Measurements from ENCODE around the gene THRB. TPM values are rescaled to one million over a fixed set of nuclear protein-coding genes. Genes with fewer than 3 reads are reported as not detected.

The THRB gene
- total and polyA plus RNA-seq, 8 donors: 3.6 to 47.3 (median 14.5) TPM

- H3K36me3 ChIP-seq: no peaks in the 10 kb centered on the region
- TF ChIP-seq EP300 (IDR thresholded peaks at IDR 0.05) (no peak), POLR2AphosphoS5 (IDR thresholded peaks at IDR 0.05) (no peak), CTCF (IDR thresholded peaks at IDR 0.05) (no peak), POLR2A (IDR thresholded peaks at IDR 0.05) (no peak)
- H3K27ac ChIP-seq: no peak overlapping the region
- H3K4me3 ChIP-seq: no peak overlapping the region
- DNase-seq: no peak
- H3K9me3 ChIP-seq: no peaks in the 10 kb centered on the region
- intact Hi-C loops (cut with DNase I; ENCODE audit: low total_unique reads): no loop called here
- peaks cover 7 to 30% (median 20%) of the 10 kb centered on the region in 4 donors for H3K4me1 ChIP-seq
- H3K27me3 ChIP-seq: no peaks in the 10 kb centered on the region
Observed at GRCh38 chr3:24388611-24389010, 106.0 kb downstream of the THRB start.

GRCh38 chr3:24388159-24388558, 106.5 kb downstream of the THRB start:
- WGBS, 5 donors: 85 to 95% (median 93%) methylated on average over 3 of the region's 3 CpGs
- Histone ChIP-seq H3K4me3 (no peak overlapping the region), H3K9me3 (no peaks in the 10 kb centered on the region), H3K4me1 (peaks cover 7 to 30% (median 20%) of the 10 kb centered on the region in 4 donors), H3K27ac (no peak overlapping the region), H3K36me3 (no peaks in the 10 kb centered on the region), H3K27me3 (no peaks in the 10 kb centered on the region)
- intact Hi-C loops (cut with DNase I; ENCODE audit: low total_unique reads): no loop called here
- TF ChIP-seq POLR2AphosphoS5 (IDR thresholded peaks at IDR 0.05) (no peak), EP300 (IDR thresholded peaks at IDR 0.05) (no peak), POLR2A (IDR thresholded peaks at IDR 0.05) (no peak), CTCF (IDR thresholded peaks at IDR 0.05) (no peak)
- DNase-seq: no peak

- no peak overlapping the region for H3K27ac ChIP-seq
- peaks cover 7 to 30% (median 20%) of the 10 kb centered on the region in 4 donors for H3K4me1 ChIP-seq
- no peak overlapping the region for H3K4me3 ChIP-seq
- TF ChIP-seq CTCF (IDR thresholded peaks at IDR 0.05) (no peak), POLR2A (IDR thresholded peaks at IDR 0.05) (no peak), POLR2AphosphoS5 (IDR thresholded peaks at IDR 0.05) (no peak), EP300 (IDR thresholded peaks at IDR 0.05) (no peak)
- no peaks in the 10 kb centered on the region for H3K36me3 ChIP-seq
- no peaks in the 10 kb centered on the region for H3K9me3 ChIP-seq
- WGBS, 5 donors: 76 to 97% (median 95%) methylated on average over 1 of the region's 1 CpG
- intact Hi-C loops (cut with DNase I; ENCODE audit: low total_unique reads): no loop called here
- DNase-seq: no peak
- H3K27me3 ChIP-seq: no peaks in the 10 kb centered on the region
Observed at GRCh38 chr3:24387493-24387892, 107.2 kb downstream of the THRB start.

GRCh38 chr3:24387000-24387399, 107.7 kb downstream of the THRB start:
- H3K4me3 ChIP-seq: no peak overlapping the region
- H3K36me3 ChIP-seq: no peaks in the 10 kb centered on the region
- DNase-seq: no peak
- TF ChIP-seq POLR2AphosphoS5 (IDR thresholded peaks at IDR 0.05): no peak
- H3K27ac ChIP-seq: no peak overlapping the region
- no peaks in the 10 kb centered on the region for H3K27me3 ChIP-seq
- no peaks in the 10 kb centered on the region for H3K9me3 ChIP-seq
- peaks cover 7 to 30% (median 20%) of the 10 kb centered on the region in 4 donors for H3K4me1 ChIP-seq
- intact Hi-C loops (cut with DNase I; ENCODE audit: low total_unique reads): no loop called here

GRCh38 chr3:24386458-24386857, 108.2 kb downstream of the THRB start:
- no peak for DNase-seq
- intact Hi-C loops (cut with DNase I; ENCODE audit: low total_unique reads): no loop called here
- Histone ChIP-seq H3K4me1 (peaks cover 7 to 30% (median 20%) of the 10 kb centered on the region in 4 donors), H3K27me3 (no peaks in the 10 kb centered on the region), H3K4me3 (no peak overlapping the region), H3K9me3 (no peaks in the 10 kb centered on the region), H3K27ac (no peak overlapping the region), H3K36me3 (no peaks in the 10 kb centered on the region)
- WGBS, 5 donors: 77 to 87% (median 81%) methylated on average over 3 of the region's 3 CpGs
- no peak for TF ChIP-seq CTCF (IDR thresholded peaks at IDR 0.05)
- TF ChIP-seq POLR2AphosphoS5 (IDR thresholded peaks at IDR 0.05): no peak
- TF ChIP-seq POLR2A (IDR thresholded peaks at IDR 0.05): no peak
- TF ChIP-seq EP300 (IDR thresholded peaks at IDR 0.05): no peak
